OCI-M2 (cell line): ENCODE measurements around the gene ENPP7.

Source experiments
- DNase-seq: peaks from one replicate; lab custom pipeline; 2025; ENCODE audit not compliant: unreplicated experiment; lab: John Stamatoyannopoulos, UW

Gene ENPP7

GRCh38 chr17:79776376-79777119 lies 45.8 kb downstream of the ENPP7 start:
- no peak for DNase-seq

GRCh38 chr17:79777120-79777893 lies 46.6 kb downstream of the ENPP7 start:
- no peak for DNase-seq

- no peak for DNase-seq
Measured at GRCh38 chr17:79777894-79778503, 47.3 kb downstream of the ENPP7 start, which contains the start of gene CBX2. Gene CBX2 (plus strand): TSS chr17:79778148. CDS start chr17:79778236, 88 bp downstream.

GRCh38 chr17:79778504-79779083 lies 47.9 kb downstream of the ENPP7 start:
- no peak for DNase-seq

DNA sequence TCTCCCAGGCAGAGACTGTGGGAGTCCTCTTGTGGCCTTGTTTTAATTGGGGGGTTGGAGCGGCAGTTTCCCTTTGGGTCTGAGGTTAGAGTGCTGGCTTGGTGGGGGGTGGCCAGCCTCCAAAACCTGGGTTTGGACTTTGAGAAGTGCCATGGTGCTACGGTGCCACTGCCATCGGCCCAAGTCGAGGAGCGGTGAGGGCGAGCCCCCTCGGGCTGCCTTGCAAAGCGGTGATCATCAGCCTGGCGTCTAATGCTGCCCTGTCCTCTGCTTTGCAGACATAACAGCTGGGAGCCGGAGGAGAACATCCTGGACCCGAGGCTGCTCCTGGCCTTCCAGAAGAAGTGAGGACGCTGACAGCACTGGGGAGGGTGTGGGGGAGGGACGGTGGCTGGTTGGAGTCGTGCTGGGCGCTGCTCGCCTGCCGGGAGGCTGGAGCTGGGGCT lies 48.4 kb downstream of the ENPP7 start:
- DNase-seq = no peak

DNA sequence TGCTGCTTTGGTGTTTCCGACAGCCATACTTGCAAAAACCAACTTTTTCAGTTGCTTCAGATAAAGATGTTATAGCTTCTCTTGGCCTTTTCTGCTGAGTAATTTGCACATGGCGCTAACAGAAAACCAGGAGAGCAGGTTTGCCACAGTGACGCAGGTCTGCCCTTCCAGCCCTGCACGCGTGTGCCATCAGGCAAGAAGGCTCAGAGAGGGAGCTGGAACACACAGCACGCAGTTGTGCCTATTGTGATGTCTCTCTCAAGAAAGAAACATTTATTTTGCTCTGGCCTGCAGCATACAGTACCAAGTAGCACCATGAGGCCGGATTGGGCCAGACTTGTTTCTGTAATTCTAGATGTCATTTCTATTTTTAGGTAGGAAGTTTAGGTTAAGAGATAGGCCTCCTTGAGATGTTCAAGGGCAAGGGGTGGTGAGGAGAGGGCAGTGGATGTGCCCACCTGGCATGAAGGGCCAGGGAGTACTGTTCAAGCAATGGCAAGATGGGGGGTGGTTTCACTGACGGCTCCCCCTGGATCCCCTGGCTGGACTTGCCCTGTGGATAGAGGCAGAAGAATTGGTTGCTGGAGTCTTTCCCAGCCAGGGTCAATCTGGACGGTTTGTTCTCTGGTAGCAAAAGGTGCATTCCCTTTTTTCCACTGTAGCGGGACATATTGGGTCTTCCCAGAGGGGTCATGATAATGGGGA lies 49.1 kb downstream of the ENPP7 start:
- no peak for DNase-seq

- no peak for DNase-seq
Measured at GRCh38 chr17:79781012-79781650, 50.4 kb downstream of the ENPP7 start.

- DNase-seq = no peak
Measured at GRCh38 chr17:79781736-79782575, 51.2 kb downstream of the ENPP7 start.

DNA sequence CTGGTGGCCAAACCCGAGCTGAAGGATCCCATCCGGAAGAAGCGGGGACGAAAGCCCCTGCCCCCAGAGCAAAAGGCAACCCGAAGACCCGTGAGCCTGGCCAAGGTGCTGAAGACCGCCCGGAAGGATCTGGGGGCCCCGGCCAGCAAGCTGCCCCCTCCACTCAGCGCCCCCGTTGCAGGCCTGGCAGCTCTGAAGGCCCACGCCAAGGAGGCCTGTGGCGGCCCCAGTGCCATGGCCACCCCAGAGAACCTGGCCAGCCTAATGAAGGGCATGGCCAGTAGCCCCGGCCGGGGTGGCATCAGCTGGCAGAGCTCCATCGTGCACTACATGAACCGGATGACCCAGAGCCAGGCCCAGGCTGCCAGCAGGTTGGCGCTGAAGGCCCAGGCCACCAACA lies 53.1 kb downstream of the ENPP7 start:
- no peak for DNase-seq

DNA sequence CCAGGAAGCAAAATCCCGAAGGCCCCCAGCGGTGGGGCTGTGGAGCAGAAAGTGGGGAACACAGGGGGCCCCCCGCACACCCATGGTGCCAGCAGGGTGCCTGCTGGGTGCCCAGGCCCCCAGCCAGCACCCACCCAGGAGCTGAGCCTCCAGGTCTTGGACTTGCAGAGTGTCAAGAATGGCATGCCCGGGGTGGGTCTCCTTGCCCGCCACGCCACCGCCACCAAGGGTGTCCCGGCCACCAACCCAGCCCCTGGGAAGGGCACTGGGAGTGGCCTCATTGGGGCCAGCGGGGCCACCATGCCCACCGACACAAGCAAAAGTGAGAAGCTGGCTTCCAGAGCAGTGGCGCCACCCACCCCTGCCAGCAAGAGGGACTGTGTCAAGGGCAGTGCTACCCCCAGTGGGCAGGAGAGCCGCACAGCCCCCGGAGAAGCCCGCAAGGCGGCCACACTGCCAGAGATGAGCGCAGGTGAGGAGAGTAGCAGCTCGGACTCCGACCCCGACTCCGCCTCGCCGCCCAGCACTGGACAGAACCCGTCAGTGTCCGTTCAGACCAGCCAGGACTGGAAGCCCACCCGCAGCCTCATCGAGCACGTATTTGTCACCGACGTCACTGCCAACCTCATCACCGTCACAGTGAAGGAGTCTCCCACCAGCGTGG lies 53.7 kb downstream of the ENPP7 start:
- no peak for DNase-seq

DNA sequence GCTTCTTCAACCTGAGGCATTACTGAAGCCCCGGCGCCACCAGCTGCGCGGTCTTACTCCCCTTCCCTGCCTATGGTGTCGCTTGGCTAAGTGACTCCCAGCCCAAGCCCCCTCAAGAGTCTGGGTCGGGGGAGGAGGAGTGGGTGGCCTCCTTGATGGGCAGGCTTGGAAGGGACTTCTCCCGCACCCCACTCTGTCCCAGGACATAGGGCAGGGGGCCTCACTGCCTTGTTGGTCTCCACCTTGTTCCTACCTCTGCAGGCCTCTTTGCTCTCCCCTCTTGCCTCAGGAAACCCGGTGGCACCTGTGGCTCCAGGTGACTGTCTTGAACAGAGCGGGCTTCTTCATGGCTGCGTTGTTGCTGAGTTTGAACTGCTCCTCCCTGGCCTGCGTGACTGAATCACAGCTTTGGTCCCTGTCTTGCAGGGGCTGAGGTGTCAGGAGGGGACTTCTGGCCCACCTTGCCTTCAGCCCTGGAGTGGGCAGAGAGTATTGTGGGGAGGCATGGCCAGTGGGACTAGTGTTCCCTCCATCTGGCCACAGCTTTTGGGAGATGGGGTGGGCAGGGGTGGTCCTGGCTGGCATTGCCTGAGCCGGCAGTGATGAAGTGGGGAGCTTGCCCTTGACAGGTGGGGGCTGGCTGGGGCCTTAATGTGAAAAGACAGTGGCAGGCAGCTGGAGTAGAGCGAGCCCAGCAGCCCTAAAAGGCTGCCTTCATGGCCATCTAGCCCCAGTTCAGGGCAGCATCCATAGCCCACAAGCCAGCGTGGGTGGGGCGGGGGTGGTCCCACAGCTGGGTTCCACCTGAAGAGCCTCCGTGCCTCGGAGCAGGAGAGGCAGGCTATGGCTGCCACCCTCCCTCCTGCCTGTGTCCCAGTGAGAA lies 54.5 kb downstream of the ENPP7 start:
- DNase-seq = no peak

GRCh38 chr17:79785900-79786810 lies 55.4 kb downstream of the ENPP7 start:
- DNase-seq = no peak

- no peak for DNase-seq
Measured at GRCh38 chr17:79786930-79787643, 56.3 kb downstream of the ENPP7 start.

DNA sequence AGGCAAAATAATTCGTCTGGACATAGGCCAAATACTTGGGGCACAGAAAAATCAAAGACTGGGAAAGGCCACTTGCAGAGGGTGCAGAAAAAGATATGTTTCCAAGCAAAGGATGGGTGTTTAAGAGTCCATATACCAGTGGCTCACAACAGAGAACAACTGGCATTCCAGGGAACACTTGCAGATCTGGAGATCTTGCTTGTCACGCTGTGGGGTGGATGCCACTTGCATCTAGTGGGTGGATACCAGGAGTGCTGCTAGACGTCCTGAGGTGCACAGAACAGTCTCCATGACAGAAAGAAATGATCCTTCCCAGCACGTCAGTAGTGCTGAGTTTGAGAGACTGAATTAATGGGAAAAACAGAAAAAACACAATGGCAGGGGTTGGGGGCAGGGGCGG lies 57.7 kb downstream of the ENPP7 start:
- DNase-seq = no peak

DNA sequence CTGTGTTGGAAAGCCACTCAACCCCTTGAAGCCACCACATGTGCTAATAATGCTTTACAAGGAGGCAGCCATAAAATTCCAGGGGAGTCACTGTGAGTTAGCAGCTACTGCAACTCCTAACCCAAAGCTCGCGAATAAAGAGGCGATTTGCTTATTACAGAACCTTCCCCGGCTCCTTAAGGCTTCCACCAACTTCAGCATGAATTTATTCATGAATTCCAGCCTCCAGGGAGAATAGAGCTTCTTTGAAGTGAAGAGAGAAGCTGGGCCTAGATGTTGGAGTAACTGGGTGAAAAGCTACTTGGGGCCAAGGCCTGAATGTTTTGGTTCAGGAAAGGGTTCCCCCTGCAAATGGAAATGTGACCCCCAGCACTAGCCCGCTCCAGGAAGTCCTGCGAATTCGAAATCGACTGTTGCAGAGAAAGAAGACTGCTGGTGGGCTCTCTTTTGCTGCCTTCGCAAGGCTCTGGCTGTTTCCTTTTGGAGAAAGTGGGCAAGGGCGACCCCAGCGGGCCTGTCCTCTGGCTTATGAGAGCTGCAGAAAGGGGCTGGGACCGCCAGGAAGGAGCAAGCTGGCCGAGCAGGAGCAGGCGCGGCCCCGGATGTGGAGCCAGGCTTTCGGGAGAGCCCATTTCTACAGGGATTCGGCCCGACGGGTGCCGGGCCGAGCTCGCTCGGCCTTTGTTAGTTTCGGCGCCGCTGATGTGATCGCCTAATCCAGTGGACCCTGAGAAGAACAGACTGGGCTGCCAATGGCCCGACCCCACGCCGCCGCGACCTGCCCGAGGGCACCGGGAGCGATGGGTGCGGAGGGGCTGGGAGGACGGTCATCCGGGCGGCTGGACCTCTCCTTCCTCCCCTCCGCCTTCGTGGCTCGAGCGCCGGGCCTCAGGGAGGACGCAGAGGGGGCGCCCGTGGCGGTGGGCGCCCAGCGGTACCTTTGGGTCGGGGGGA lies 58.5 kb downstream of the ENPP7 start:
- no peak for DNase-seq
